Body of pancreas (tissue), 4 donors: ENCODE results near the gene FAM107B. TPM values are rescaled to one million over a fixed set of nuclear protein-coding genes. Genes with fewer than 3 reads are reported as not detected.

Source experiments
- ATAC-seq: fragments of 150-250 bp; one replicate; pipeline ENCODE4 v1.9.1; 2016
- DNase-seq, 4 donors: peaks; one replicate each; pipeline ENCODE4 v3.0.0-alpha.2; 2019
- H3K27ac ChIP-seq, 4 donors: fragments of 200-600 bp; sonication (generic); 1 replicate in 3 of 4; 2 replicates in 1 of 4; pipeline versions ENCODE4 v1.5.1 to v1.6.1; 2016 to 2019; ENCODE audit warnings: mild to moderate bottlenecking in 1 of 4, mixed read lengths in 1 of 4, moderate library complexity in 1 of 4
- H3K27me3 ChIP-seq, 2 donors: fragments of 200-600 bp; sonication (generic); one replicate each; pipeline ENCODE4 v1.6.0; 2016; ENCODE audit warnings: mild to moderate bottlenecking in 1 of 2
- H3K36me3 ChIP-seq, 2 donors: fragments of 200-600 bp; sonication (generic); replicated peaks in 1 of 2; 2 replicates each; pipeline ENCODE4 v1.5.1; 2016; ENCODE audit warnings: low read depth in 2 of 2; ENCODE audit not compliant: insufficient read depth in 1 of 2
- H3K4me1 ChIP-seq: fragments of 200-600 bp; sonication (generic); one replicate; pipeline ENCODE4 v1.6.0; 2016
- H3K4me3 ChIP-seq, 2 donors: fragments of 200-600 bp; sonication (generic); 1 replicate in 1 of 2; 2 replicates in 1 of 2; pipeline ENCODE4 v1.5.1; 2016 to 2019
- H3K9me3 ChIP-seq, 3 donors: fragments of 200-600 bp; sonication (generic); 1 replicate in 2 of 3; 2 replicates in 1 of 3; pipeline ENCODE4 v1.5.1; 2016
- CTCF ChIP-seq, 7 experiments: fragments of 450-650 bp in 4 of 7; fragments of 200-600 bp in 3 of 7; sonication (generic) in 3 of 7; IDR thresholded peaks; one replicate each; pipeline ENCODE4 v1.5.1; 2016 to 2019; ENCODE audit warnings: antibody characterized with exemption in 7 of 7
- POLR2A ChIP-seq, 3 donors: fragments of 450-650 bp; IDR thresholded peaks; one replicate each; pipeline ENCODE4 v1.6.1; 2016; ENCODE audit warnings: antibody characterized with exemption in 3 of 3, mild to moderate bottlenecking in 2 of 3
- whole genome bisulfite sequencing, 2 donors: methylation state at CpG; one replicate each; pipeline ENCODE4 v1.1.5; 2017; 5-methylcytosine and 5-hydroxymethylcytosine counted together
- intact Hi-C: fragments of 100-400 bp; cut with DNase I; formaldehyde crosslinking; loops from one replicate; pipeline ENCODE4 v1.15.1; 2023
- total RNA-seq, 2 donors: library from RNA; depleted of rRNA; stranded (reverse); fragments of >200 nt; gene quantifications; one replicate each; pipeline ENCODE4 v1.1.0, GENCODE V29; 2016

The FAM107B gene
- total RNA-seq, 2 donors from 2014 or later = 19.4 to 45.9 TPM

GRCh38 chr10:14545827-14546226, 228.9 kb downstream of the FAM107B start:
- H3K27me3 ChIP-seq = no peaks in the 10 kb centered on the region
- no peaks in the 10 kb centered on the region for H3K9me3 ChIP-seq
- peak overlapping the region in 1 of 4 donors; percentile 7 for H3K27ac ChIP-seq
- no peak overlapping the region for H3K4me3 ChIP-seq
- no peak for TF ChIP-seq CTCF (IDR thresholded peaks at IDR 0.05)
- no peak for TF ChIP-seq POLR2A (IDR thresholded peaks at IDR 0.05)
- H3K36me3 ChIP-seq = peaks cover 0 to 3% of the 10 kb centered on the region in 2 donors
- intact Hi-C loops = no loop called here
- DNase-seq = no peak
- WGBS, 2 donors = 42 to 62% methylated on average over 4 of the region's 4 CpGs
- H3K4me1 ChIP-seq = peaks cover 45% of the 10 kb centered on the region
- ATAC-seq = no peak

GRCh38 chr10:14543904-14544210, 230.8 kb downstream of the FAM107B start:
- intact Hi-C loops = no loop called here
- 62 to 75% methylated on average over 3 of the region's 3 CpGs for WGBS, 2 donors
- Histone ChIP-seq H3K4me3 (no peak overlapping the region), H3K27ac (peak overlapping the region; percentile 37 to 77 (median 72)), H3K27me3 (no peaks in the 10 kb centered on the region), H3K9me3 (no peaks in the 10 kb centered on the region), H3K4me1 (peaks cover 41% of the 10 kb centered on the region), H3K36me3 (peaks cover 0 to 3% of the 10 kb centered on the region in 2 donors)
- no peak for TF ChIP-seq POLR2A (IDR thresholded peaks at IDR 0.05)
- no peak for TF ChIP-seq CTCF (IDR thresholded peaks at IDR 0.05)
- ATAC-seq = no peak
- no peak for DNase-seq

GRCh38 chr10:14543046-14543903, 231.4 kb downstream of the FAM107B start:
- intact Hi-C loops = no loop called here
- DNase-seq = peak in 2 of 4 donors; percentile 51 to 54
- peaks cover 41% of the 10 kb centered on the region for H3K4me1 ChIP-seq

GRCh38 chr10:14541379-14541778, 233.3 kb downstream of the FAM107B start:
- TF ChIP-seq CTCF (IDR thresholded peaks at IDR 0.05) (no peak), POLR2A (IDR thresholded peaks at IDR 0.05) (no peak)
- Histone ChIP-seq H3K9me3 (no peaks in the 10 kb centered on the region), H3K4me3 (no peak overlapping the region), H3K27me3 (no peaks in the 10 kb centered on the region), H3K36me3 (peaks cover 0 to 3% of the 10 kb centered on the region in 2 donors), H3K4me1 (peaks cover 52% of the 10 kb centered on the region), H3K27ac (no peak overlapping the region)
- 90 to 93% methylated on average over 9 of the region's 9 CpGs for WGBS, 2 donors
- DNase-seq (no peak), ATAC-seq (no peak)
- intact Hi-C loops = no loop called here

More at GRCh38 chr10:14543046-14543903, 231.4 kb downstream of the FAM107B start:
- 11 to 17% methylated on average over 11 of the region's 11 CpGs for WGBS, 2 donors
- H3K27me3 ChIP-seq = no peaks in the 10 kb centered on the region
- no peak overlapping the region for H3K4me3 ChIP-seq
- H3K36me3 ChIP-seq = peaks cover 0 to 3% of the 10 kb centered on the region in 2 donors
- H3K9me3 ChIP-seq = no peaks in the 10 kb centered on the region
- ATAC-seq = peak; percentile 51
- peak; percentile 5 to 77 (median 55) for TF ChIP-seq CTCF (IDR thresholded peaks at IDR 0.05)
- no peak for TF ChIP-seq POLR2A (IDR thresholded peaks at IDR 0.05)
- peak overlapping the region; percentile 37 to 77 (median 72) for H3K27ac ChIP-seq
